ENCODE results near the gene HPSE2. TPM values are rescaled to one million over a fixed set of nuclear protein-coding genes. Genes with fewer than 3 reads are reported as not detected.

Gene HPSE2
- total and polyA plus RNA-seq, 2 of the 8 experiments (the other 6 are each of a cell fraction or from before 2014, with no cell fraction given): 0.41 to 0.58 TPM

GRCh38 chr10:98444314-98445006 is 791.2 kb downstream of the HPSE2 start:
- Histone ChIP-seq H4K20me1 (replicated peaks in 1 of 2; ENCODE audit: control insufficient read depth in 1 of 2, insufficient read depth in 2 of 2, low read length in 2 of 2) (peaks cover 0 to 4% of the 10 kb centered on the region in 2 experiments), H3K23ac (ENCODE audit: insufficient read length) (no peak overlapping the region), H4K91ac (replicated peaks; ENCODE audit: insufficient read length, low read length) (no peak overlapping the region), H2AFZ (ENCODE audit: low read length) (no peak overlapping the region), H4K5ac (ENCODE audit: insufficient read length, low read depth, low read length) (no peak overlapping the region), H3K23me2 (ENCODE audit: low read depth, low read length) (no peaks in the 10 kb centered on the region; the same call in 1 of the 2 replicates), H2BK12ac (ENCODE audit: low read depth, low read length) (no peak overlapping the region), H2AK5ac (ENCODE audit: low read depth, low read length) (no peak overlapping the region), H3K27me3 (replicated peaks in 1 of 4; ENCODE audit: control insufficient read depth in 3 of 4, extremely low read depth in 1 of 4, insufficient read depth in 3 of 4, low read length in 3 of 4) (no peaks in the 10 kb centered on the region), H2BK15ac (ENCODE audit: low read length) (no peak overlapping the region), H3K4ac (replicated peaks; ENCODE audit: insufficient read length, low read depth, low read length) (no peak overlapping the region), H3K4me2 (ENCODE audit: insufficient read depth in 1 of 2, low read depth in 2 of 2, low read length in 2 of 2) (no peak overlapping the region), H2BK5ac (ENCODE audit: low read depth, low read length) (no peak overlapping the region), H3K14ac (ENCODE audit: insufficient read length) (no peak overlapping the region), H3K18ac (ENCODE audit: extremely low read depth, low read length) (no peak overlapping the region), H4K8ac (ENCODE audit: extremely low read depth, insufficient read depth, low read length) (no peak overlapping the region), H3K56ac (replicated peaks; ENCODE audit: insufficient read length, low read depth, low read length) (no peak overlapping the region), H3K36me3 (ENCODE audit: control insufficient read depth in 2 of 4, insufficient read depth in 4 of 4, low read length in 3 of 4) (peaks cover 10 to 51% (median 28%) of the 10 kb centered on the region in 4 experiments), H3K79me1 (ENCODE audit: low read depth, low read length) (no peaks in the 10 kb centered on the region; the same call in 1 of the 2 replicates), H2BK20ac (ENCODE audit: low read length) (no peak overlapping the region), H3K9me3 (ENCODE audit: insufficient read depth in 2 of 2, low read depth in 1 of 2, low read length in 1 of 2) (peaks cover 3 to 4% of the 10 kb centered on the region in 2 experiments; a peak in 1 of 4 replicates), H3K4me1 (replicated peaks in 1 of 4; ENCODE audit: control insufficient read depth in 3 of 4, insufficient read depth in 4 of 4, low read length in 3 of 4) (peaks cover 0 to 4% (median 3%) of the 10 kb centered on the region in 4 experiments; a peak in 5 of 7 replicates), H3K79me2 (ENCODE audit: control insufficient read depth in 1 of 2, insufficient read depth in 2 of 2, low read length in 2 of 2) (peaks cover 0 to 8% of the 10 kb centered on the region in 2 experiments; a peak in 1 of 4 replicates), H2BK120ac (replicated peaks; ENCODE audit: low read depth, low read length) (no peak overlapping the region), H3K27ac (ENCODE audit: low read depth, low read length) (no peak overlapping the region), H3K9ac (replicated peaks in 1 of 4; ENCODE audit: extremely low read depth in 1 of 4, low read depth in 3 of 4, low read length in 3 of 4) (no peak overlapping the region; a peak in 1 of 7 replicates), H3K4me3 (ENCODE audit: extremely low read depth in 1 of 4, insufficient read depth in 2 of 4, low read depth in 3 of 4, low read length in 4 of 4) (no peak overlapping the region)
- POLR2A ChIA-PET (ENCODE audit: partially characterized antibody): interaction anchor here (0.7 to 2.9 kb wide), 2 partner anchors 12 to 20 kb away, joined by 3 to 11 read pairs; no protein-coding TSS in a partner anchor
- FAIRE-seq (no peak), DNase-seq (ENCODE audit: low read depth in 1 of 2, low spot score in 2 of 2) (no peak)
- CTCF ChIA-PET (ENCODE audit: partially characterized antibody): interaction anchor here (0.9 to 2.9 kb wide), 4 partner anchors 12 to 135 kb away, joined by 4 to 10 read pairs (median 7); no protein-coding TSS in a partner anchor
- 91% methylated on average over 9 of the region's 9 CpGs; no CpG with 5 or more reads in 1 of the 2 experiments for WGBS, 2 experiments (ENCODE audit: extremely low coverage in 1 of 2, insufficient coverage in 1 of 2, insufficient read length in 1 of 2, insufficient replicate concordance in 2 of 2, low coverage in 1 of 2, low lambda C conversion rate in 2 of 2, missing lambda C conversion rate in 1 of 2)
- TF ChIP-seq RXRA (IDR thresholded peaks at IDR 0.05; ENCODE audit: insufficient read depth, low read depth, low read length): no peak
- no peak for TF ChIP-seq KDM1A (IDR thresholded peaks at IDR 0.05; ENCODE audit: borderline replicate concordance, low read length)
- TF ChIP-seq MAFK (IDR thresholded peaks at IDR 0.05; ENCODE audit: low read depth, low read length): no peak
- TF ChIP-seq EP300 (IDR thresholded peaks at IDR 0.05; ENCODE audit: borderline replicate concordance in 1 of 2, low read depth in 2 of 2, low read length in 2 of 2): no peak

Measured in H1 (cell line).